NT2/D1 (cell line): ENCODE measurements around the gene FRMD3.

Source experiments
- YY1 ChIP-seq: IDR thresholded peaks from 2 replicates; pipeline ENCODE4 v1.6.1; 2011; ENCODE audit not compliant: insufficient read length, insufficient read depth
- ZNF274 ChIP-seq: IDR thresholded peaks from 2 replicates; pipeline ENCODE4 v1.6.1; 2011; ENCODE audit warnings: mild to moderate bottlenecking, low read depth, low read length

- no peak for TF ChIP-seq ZNF274
- no peak for TF ChIP-seq YY1
Measured at GRCh38 chr9:83425240-83425639, 113.0 kb downstream of the FRMD3 start.
